Osteocyte (in vitro differentiated cells): ENCODE data around the gene PTPRD. TPM values are rescaled to one million over a fixed set of nuclear protein-coding genes. Genes with fewer than 3 reads are reported as not detected.

ENCODE experiments used
- DNase-seq: peaks from one replicate; pipeline ENCODE4 v3.0.0; 2021; ENCODE audit warnings: mixed read lengths; ENCODE audit not compliant: unreplicated experiment; ENCODE audit errors: extremely low spot score
- H3K27ac Mint-ChIP-seq: one replicate; pipeline ENCODE4 v1.8.0; 2021; ENCODE audit warnings: mild to moderate bottlenecking, mixed read lengths; ENCODE audit not compliant: unreplicated experiment
- H3K27me3 Mint-ChIP-seq: one replicate; pipeline ENCODE4 v1.8.0; 2021; ENCODE audit warnings: mixed read lengths; ENCODE audit not compliant: unreplicated experiment
- H3K36me3 Mint-ChIP-seq: one replicate; pipeline ENCODE4 v1.8.0; 2021; ENCODE audit warnings: mixed read lengths; ENCODE audit not compliant: unreplicated experiment
- H3K4me1 Mint-ChIP-seq: one replicate; pipeline ENCODE4 v1.8.0; 2021; ENCODE audit warnings: mixed read lengths; ENCODE audit not compliant: unreplicated experiment
- H3K4me3 Mint-ChIP-seq: one replicate; pipeline ENCODE4 v1.8.0; 2021; ENCODE audit warnings: mild to moderate bottlenecking, moderate library complexity, mixed read lengths; ENCODE audit not compliant: unreplicated experiment
- H3K9me3 Mint-ChIP-seq: one replicate; pipeline ENCODE4 v1.8.0; 2021; ENCODE audit warnings: mixed read lengths; ENCODE audit not compliant: unreplicated experiment
- total RNA-seq: library from RNA; stranded (reverse); gene quantifications from 2 replicates; pipeline ENCODE4 v1.2.1, GENCODE V29; 2021
- TF ChIP-seq, protein P1 (sequence below): fragments of 200-600 bp; sonication (generic); IDR thresholded peaks from 2 replicates; pipeline ENCODE4 v1.5.0; 2021; ENCODE audit warnings: antibody characterized with exemption, mild to moderate bottlenecking, moderate library complexity

PTPRD gene
- total RNA-seq, 1 donor from 2014 or later = 5.4 TPM

DNA sequence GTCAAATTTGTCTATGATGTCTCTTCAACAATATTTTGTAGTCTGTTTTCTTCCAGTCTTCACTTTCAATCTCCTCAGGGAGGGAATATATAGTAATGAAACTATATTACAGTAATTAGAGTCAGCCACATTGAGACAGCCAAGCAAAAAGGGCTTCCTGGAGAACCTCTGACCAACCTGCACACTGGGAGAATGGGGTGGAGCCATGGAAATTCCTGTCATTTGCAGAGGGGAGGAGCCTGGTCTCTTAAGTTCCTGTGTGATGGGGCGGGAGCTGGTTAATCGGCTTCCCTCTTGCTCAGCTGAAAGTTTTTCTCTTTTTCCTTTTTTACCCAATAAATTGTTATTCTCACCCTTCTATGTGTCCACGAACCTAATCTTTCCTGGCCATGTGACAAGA is 1220.0 kb downstream of the PTPRD start:
- Mint-ChIP-seq H3K27ac (no peak overlapping the region), H3K27me3 (no peaks in the 10 kb centered on the region), H3K4me1 (no peaks in the 10 kb centered on the region), H3K9me3 (no peaks in the 10 kb centered on the region), H3K36me3 (no peaks in the 10 kb centered on the region), H3K4me3 (no peak overlapping the region)
- no peak for DNase-seq
- TF ChIP-seq, protein P1, sequence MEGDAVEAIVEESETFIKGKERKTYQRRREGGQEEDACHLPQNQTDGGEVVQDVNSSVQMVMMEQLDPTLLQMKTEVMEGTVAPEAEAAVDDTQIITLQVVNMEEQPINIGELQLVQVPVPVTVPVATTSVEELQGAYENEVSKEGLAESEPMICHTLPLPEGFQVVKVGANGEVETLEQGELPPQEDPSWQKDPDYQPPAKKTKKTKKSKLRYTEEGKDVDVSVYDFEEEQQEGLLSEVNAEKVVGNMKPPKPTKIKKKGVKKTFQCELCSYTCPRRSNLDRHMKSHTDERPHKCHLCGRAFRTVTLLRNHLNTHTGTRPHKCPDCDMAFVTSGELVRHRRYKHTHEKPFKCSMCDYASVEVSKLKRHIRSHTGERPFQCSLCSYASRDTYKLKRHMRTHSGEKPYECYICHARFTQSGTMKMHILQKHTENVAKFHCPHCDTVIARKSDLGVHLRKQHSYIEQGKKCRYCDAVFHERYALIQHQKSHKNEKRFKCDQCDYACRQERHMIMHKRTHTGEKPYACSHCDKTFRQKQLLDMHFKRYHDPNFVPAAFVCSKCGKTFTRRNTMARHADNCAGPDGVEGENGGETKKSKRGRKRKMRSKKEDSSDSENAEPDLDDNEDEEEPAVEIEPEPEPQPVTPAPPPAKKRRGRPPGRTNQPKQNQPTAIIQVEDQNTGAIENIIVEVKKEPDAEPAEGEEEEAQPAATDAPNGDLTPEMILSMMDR = no peak

DNA sequence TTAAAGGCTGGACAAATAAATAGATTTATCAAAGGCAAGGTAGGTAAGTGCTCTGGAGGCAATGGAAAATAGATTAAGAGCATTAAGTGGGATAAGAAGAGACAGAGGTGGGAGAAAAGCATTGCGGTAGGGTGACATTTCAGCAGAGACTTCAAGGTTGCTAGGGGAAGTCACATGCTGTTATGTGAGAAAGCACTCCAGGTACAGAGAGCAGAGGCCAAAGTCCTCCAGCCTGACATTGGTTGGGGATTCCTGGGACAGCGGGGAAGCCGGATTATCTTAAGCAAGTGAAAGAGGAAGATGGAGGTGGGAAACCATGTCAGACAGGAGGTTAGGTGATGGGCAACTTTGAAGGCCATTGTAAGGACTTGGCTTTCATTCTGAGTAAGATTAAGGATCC is 1222.9 kb downstream of the PTPRD start:
- H3K4me1 Mint-ChIP-seq = no peaks in the 10 kb centered on the region
- DNase-seq = no peak
- no peaks in the 10 kb centered on the region for H3K9me3 Mint-ChIP-seq
- no peaks in the 10 kb centered on the region for H3K36me3 Mint-ChIP-seq
- no peaks in the 10 kb centered on the region for H3K27me3 Mint-ChIP-seq
- H3K4me3 Mint-ChIP-seq = no peak overlapping the region
- TF ChIP-seq, protein P1 = no peak
- H3K27ac Mint-ChIP-seq = no peak overlapping the region

DNA sequence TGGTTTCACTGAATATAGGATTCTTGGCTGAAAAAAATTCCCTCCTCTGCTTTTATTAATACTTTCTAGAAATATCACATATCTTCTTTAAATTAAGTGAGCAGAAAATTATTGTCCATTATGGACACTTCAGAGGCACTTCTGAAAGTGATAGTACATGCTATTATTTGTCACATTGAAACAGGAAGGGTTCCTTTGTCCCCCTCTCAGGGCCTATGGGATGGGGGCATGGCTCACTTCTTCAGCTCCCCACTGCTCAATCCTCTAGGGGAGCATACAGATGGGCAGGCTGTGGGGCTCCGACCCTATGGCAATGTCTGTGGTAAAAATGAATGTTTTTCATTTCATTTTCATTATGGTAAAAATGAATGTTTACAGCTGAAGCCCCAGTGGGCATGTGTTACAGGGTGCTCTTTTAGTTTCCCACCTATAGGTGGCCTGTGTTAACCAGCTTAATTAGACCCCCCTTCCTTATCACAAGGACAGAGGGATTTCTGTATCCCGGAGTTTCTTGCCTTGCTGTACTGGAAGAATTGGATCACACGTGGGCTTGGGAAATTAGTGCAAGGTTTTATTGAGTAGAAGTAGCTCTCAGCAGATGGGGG is 1225.2 kb downstream of the PTPRD start:
- Mint-ChIP-seq H3K9me3 (no peaks in the 10 kb centered on the region), H3K4me1 (no peaks in the 10 kb centered on the region), H3K4me3 (no peak overlapping the region)

DNA sequence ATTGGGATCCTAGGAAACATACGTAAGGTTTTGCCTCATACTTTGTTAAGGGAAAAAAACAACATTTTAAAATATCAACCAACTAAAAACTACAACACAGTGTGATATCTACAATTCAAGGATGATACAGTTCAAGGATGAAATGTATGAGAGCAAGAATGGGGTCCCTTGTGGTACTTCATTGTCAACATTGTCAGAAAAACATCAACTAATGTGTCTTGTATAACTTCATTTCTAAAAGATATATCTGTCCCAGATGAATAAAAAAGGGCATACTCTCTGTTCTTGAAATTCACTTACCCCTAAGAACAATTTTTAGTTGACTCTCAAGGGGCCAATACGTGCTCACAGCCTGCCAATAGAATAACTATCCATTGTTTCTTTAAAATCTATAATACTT is 1250.5 kb downstream of the PTPRD start:
- TF ChIP-seq, protein P1 = no peak
- Mint-ChIP-seq H3K4me1 (no peaks in the 10 kb centered on the region), H3K27ac (no peak overlapping the region), H3K4me3 (no peak overlapping the region), H3K36me3 (no peaks in the 10 kb centered on the region), H3K27me3 (peaks cover 17% of the 10 kb centered on the region), H3K9me3 (no peaks in the 10 kb centered on the region)
- DNase-seq = no peak

More for the DNA sequence above, 1225.2 kb downstream of the PTPRD start:
- TF ChIP-seq, protein P1 = no peak
- no peak overlapping the region for H3K27ac Mint-ChIP-seq
- H3K36me3 Mint-ChIP-seq = no peaks in the 10 kb centered on the region
- no peaks in the 10 kb centered on the region for H3K27me3 Mint-ChIP-seq
- no peak for DNase-seq

DNA sequence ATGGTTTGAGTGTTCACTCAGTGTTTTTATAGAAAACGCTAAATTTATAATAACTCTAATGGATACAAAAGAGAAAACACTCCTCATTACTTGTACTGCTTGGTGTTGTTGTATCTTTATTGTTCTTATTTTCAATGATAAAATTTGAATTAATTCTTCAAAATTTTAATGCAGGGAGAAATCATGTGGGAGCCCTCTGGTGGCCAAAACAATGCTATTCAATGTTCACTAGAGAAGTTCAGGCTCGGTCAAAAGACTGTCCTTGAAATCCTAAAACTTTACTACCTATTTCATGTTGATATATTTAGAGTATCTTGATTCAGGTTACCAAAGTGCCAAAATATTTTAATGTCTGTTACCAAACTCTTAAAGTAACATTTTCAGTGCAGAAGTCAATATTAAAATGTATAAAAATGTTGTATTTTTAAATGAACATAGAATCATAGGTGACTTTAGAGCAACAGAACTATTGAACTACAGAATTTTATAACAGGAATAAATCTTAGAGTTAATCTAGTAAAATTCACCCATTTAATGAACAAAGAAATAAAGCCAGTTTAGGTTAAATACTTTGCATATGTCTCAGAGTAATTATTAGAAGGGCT is 1259.8 kb downstream of the PTPRD start:
- Mint-ChIP-seq H3K4me1 (no peaks in the 10 kb centered on the region), H3K36me3 (no peaks in the 10 kb centered on the region), H3K4me3 (no peak overlapping the region), H3K9me3 (no peaks in the 10 kb centered on the region), H3K27me3 (peaks cover 8% of the 10 kb centered on the region), H3K27ac (no peak overlapping the region)
- TF ChIP-seq, protein P1 = peak; percentile 72
- no peak for DNase-seq
